Sciatic nerve (tissue), 2 donors: ENCODE data around the gene C2CD5. TPM values are rescaled to one million over a fixed set of nuclear protein-coding genes. Genes with fewer than 3 reads are reported as not detected.
"Not testable (repeated sequence)": the region's sequence is repeated elsewhere in the genome, so short reads cannot be mapped to it uniquely, and the experiment has no call there.

Experiments used
- ATAC-seq: fragments of 200-7000 bp; cut with Tn5 transposase; one replicate; pipeline ENCODE4 v1.9.1; 2020; ENCODE audit warnings: mild to moderate bottlenecking, moderate library complexity
- DNase-seq: peaks from one replicate; pipeline ENCODE4 v3.0.0-alpha.2; 2020; ENCODE audit warnings: low spot score
- intact Hi-C: fragments of 100-400 bp; cut with DNase I; formaldehyde crosslinking; loops from one replicate; pipeline ENCODE4 v1.14.2; 2022
- total RNA-seq: library from RNA; stranded (reverse); fragmentation: NEBNext Ultra II Directional; extraction: Animal tissue kit (Norgen Biotek cat#: 25700); gene quantifications from one replicate; pipeline ENCODE4 v1.2.1, GENCODE V29; 2021
- donor health status: DM: no; HTN: no; CAD: no.
- donor health status: DM: no; HTN: no; CAD: no.

C2CD5 gene
- total RNA-seq, 1 donor from 2014 or later: 53.4 TPM

- DNase-seq, ATAC-seq, intact Hi-C loops: not testable (repeated sequence)
These were observed 56.7 kb downstream of the C2CD5 start for GRCh38 chr12:22487683-22488082.

- intact Hi-C loops: no loop called here
- no peak for ATAC-seq
- DNase-seq: no peak
These were observed 62.7 kb downstream of the C2CD5 start for GRCh38 chr12:22481547-22482104.

DNA sequence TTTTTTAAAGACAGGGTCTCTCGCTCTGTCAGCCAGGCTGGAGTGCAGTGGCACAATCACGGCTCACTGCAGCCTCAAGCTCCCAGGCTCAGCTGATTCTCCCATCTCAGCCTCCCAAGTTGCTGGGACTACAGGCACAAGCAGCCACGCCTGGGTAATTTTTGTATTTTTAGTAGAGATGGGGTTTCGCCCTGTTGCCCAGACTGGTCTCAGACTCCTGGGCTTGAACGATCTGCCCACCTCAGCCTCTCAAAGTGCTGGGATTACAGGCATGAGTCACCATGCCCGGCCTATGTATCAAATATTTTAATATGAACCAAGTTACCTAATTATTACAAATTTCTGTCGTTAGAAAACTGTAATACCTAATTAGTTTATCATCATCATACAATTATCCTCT, 63.5 kb downstream of the C2CD5 start:
- DNase-seq, intact Hi-C loops, ATAC-seq: not testable (repeated sequence)

- intact Hi-C loops: no loop called here
- no peak for DNase-seq
- no peak for ATAC-seq
These were observed 64.3 kb downstream of the C2CD5 start for GRCh38 chr12:22480016-22480415.

GRCh38 chr12:22477894-22478287, 66.5 kb downstream of the C2CD5 start:
- no peak for ATAC-seq
- no peak for DNase-seq
- intact Hi-C loops: no loop called here

- intact Hi-C loops: no loop called here
- ATAC-seq (no peak), DNase-seq (no peak)
These were observed 67.0 kb downstream of the C2CD5 start for GRCh38 chr12:22477166-22477893.

DNA sequence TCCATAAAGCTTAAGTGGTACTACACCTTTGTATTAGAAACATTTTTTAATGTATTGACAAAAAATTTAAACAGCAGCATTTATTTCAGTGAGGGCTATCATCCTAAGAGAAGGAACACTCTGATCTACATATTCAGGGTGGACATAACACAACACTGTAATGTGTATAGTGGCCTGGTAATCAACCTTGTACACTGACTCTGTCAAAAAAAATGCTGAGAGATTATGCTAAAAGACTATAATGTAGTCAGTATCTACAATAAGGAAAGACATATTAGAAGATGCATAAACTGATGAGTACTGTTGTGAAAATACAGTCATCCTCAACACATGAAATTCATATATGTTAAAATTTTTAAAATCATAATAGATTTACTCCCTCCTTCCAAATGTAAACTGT, 68.2 kb downstream of the C2CD5 start:
- intact Hi-C loops: no loop called here
- DNase-seq (no peak), ATAC-seq (no peak)

DNA sequence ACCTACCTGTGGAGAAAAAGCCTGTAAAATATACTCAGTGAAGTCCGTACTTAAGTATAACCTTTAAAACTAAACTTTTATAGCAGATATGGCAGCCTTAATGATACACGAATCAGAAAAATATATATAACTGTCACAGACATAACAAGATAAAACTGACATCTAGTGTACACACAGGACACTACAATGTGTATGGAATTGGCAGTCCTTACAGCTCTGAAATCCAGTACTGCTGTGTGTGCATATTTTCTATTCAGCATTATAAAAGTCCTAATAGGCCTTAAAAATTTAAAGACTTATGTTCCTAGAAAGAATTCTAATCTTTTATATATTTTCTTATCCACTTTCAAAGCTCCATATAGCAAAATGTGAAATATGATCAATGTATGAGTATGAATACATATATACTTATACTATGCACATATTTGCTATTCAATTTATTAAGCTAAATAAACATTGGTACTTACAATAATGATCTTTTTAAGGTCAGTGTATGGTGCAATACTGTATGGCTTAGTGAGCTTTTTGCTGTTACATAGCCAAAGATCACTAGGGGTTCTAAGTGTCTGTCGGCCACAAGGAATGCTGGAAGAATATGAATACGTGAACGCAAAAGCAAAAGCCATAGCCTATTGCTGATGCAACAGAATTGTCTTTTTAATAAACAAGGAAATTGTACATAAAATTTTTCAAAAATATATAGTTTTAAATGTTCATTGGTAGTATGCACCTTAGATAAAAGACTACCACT, 69.2 kb downstream of the C2CD5 start:
- intact Hi-C loops: no loop called here
- ATAC-seq (no peak), DNase-seq (no peak)

GRCh38 chr12:22473212-22473611, 71.1 kb downstream of the C2CD5 start:
- ATAC-seq: no peak

GRCh38 chr12:22467190-22467589, 77.2 kb downstream of the C2CD5 start:
- DNase-seq (no peak), ATAC-seq (peak; percentile 38)
- intact Hi-C loops: no loop called here

More at GRCh38 chr12:22473212-22473611, 71.1 kb downstream of the C2CD5 start:
- intact Hi-C loops: no loop called here
- no peak for DNase-seq

GRCh38 chr12:22463306-22463705, 81.0 kb downstream of the C2CD5 start:
- DNase-seq (no peak), ATAC-seq (no peak)
- intact Hi-C loops: no loop called here

DNA sequence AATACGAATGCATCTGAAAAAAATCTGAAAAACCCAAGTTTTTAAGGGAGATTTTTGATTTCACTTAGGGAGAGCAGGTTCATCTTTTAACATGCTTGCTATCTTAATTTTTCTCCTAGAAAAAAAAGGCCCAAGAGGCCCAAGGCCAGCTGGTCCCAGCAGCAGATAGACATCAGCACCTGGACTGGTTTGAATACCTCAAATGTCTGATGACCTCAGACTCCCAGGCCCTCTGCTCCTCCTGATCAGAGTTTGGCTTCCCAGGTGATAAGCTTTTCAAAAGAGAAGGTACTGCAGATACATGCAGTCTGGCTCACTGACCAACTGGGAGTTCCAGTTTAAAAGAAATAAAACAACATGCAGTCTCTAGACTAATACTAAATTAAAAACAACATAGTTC, 82.6 kb downstream of the C2CD5 start:
- intact Hi-C loops: no loop called here
- ATAC-seq: no peak

DNA sequence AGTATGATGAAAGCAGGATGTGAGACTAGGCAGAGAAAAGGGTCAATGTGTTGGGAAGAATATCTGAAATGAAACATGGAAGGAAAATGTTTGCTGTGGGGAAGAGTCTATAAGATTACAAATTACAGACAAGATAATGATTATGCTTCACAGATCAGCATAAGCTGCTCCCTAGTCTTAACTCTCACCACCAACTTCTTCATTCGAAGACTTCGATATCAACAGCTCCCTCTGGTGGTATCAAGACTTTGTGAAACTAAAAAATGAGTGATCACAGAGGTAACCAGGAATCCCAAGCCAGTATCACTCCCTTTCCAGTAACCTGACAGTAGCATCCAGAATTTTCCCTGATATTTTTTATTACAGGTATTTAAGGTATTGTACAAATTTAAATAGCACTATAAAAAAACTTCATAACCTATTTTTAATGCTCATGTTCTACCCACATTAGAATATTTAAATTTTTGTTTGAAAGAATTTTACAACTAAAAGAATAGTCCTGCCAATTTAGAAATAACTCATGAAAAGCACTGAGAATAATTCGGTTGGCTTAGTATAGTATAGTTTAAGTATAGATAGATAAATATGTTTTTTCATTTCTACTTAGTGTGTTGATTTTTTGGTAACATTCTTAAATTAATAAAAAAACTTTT, 84.4 kb downstream of the C2CD5 start:
- intact Hi-C loops: no loop called here
- peak; percentile 52 for ATAC-seq
- DNase-seq: no peak

More for the DNA sequence above, 82.6 kb downstream of the C2CD5 start:
- DNase-seq: no peak

DNA sequence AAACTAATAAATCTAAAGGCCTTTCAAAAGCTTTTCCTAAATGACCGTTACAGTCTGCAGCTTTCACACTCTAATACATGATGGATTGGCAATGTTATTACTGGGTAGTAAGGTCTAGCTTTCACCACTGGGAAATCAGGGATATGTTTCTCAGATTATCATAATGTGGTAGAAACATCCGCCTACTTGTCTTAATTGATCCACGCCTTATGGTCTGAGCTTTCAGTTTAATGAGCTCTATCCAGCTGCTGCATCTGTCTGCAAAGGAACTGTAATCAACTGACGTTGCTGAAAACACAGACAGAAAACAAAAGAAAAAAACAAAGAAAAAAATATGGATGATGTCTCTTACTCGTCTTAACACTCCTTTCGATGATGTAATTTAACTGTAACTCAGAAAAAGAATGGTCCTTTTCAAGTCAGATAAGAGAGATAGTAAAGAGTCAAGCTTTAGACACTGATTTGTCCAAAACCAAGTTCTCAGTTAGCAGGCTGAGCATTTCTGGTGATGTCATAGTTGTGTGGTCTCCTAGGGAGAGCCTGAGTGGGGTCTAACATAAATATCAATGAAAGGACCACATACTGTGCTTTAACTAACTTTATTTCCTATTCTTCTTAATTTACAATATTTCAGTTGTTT, 85.9 kb downstream of the C2CD5 start:
- no peak for DNase-seq
- intact Hi-C loops: no loop called here
- no peak for ATAC-seq

- no peak for ATAC-seq
- intact Hi-C loops: no loop called here
- no peak for DNase-seq
These were observed 87.3 kb downstream of the C2CD5 start for GRCh38 chr12:22457085-22457484.

- ATAC-seq (no peak), DNase-seq (no peak)
- intact Hi-C loops: no loop called here
These were observed 90.8 kb downstream of the C2CD5 start for GRCh38 chr12:22453511-22453910.

DNA sequence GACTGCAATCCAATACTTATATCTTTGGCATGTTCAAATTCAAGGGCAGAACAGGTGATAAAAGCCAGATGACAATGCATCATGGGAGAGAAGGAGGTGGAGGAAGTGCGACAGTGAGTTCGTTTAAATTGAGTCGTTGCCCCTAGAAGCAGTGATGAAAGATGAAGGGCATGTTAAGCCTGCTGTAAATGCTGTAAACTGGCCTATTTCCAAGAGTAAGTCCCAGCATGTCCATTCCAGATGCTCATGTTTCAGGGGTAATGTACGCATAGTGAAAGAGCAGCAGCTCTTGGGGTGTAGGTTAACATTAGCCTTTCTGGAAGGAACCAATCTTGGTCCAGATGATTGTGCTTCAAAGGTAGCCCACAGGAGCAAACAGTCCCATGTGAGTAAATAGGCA, 97.1 kb downstream of the C2CD5 start:
- ATAC-seq (no peak), DNase-seq (no peak)
- intact Hi-C loops: no loop called here

- ATAC-seq, intact Hi-C loops, DNase-seq: not testable (repeated sequence)
These were observed 100.1 kb downstream of the C2CD5 start for GRCh38 chr12:22444317-22444665.
